ENCODE data around the gene DPP10.
A peak's percentile ranks its signal among the peaks of the same experiment; 100 is the strongest.

DPP10 gene

DNA sequence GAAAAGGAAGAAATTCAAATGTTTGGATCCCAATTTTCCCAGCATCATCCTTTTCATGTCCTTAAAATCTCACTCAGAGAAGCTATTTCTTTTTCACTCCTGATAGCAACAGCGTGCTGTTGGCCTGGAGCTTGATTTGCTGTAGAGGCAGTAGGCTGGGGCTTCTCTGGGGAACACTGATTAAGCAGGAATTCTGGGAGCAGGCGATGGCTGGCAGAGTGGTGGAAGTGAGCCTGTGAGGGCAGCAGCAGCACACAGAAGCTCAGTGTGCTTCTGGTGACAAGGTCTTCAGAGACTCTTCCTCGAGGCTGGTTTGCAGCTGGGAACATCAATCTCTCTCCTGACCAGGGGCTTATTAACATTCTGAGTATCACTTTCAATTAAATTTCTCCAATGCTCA, 284.6 kb downstream of the DPP10 start:
- Histone ChIP-seq H4K20me1 (ENCODE audit: insufficient read depth, low read length, poor library complexity, severe bottlenecking) (no peaks in the 10 kb centered on the region), H3K9ac (ENCODE audit: low read depth, low read length, poor library complexity, severe bottlenecking) (no peak overlapping the region), H3K4me3 (ENCODE audit: low read length, poor library complexity, severe bottlenecking) (no peak overlapping the region), H3K9me2 (replicated peaks; ENCODE audit: low read depth, low read length) (no peaks in the 10 kb centered on the region), H3K36me3 (ENCODE audit: insufficient read depth, low read length) (no peaks in the 10 kb centered on the region), H3K9me3 (ENCODE audit: insufficient read depth, low read depth, low read length) (no peaks in the 10 kb centered on the region), H3K4me2 (ENCODE audit: low read depth, low read length, poor library complexity, severe bottlenecking) (no peak overlapping the region), H3K27me3 (ENCODE audit: insufficient read depth, low read length, poor library complexity, severe bottlenecking) (no peaks in the 10 kb centered on the region), H3K79me2 (ENCODE audit: insufficient read depth, low read length) (no peaks in the 10 kb centered on the region), H3F3A (ENCODE audit: low read depth) (no peaks in the 10 kb centered on the region), H3K4me1 (ENCODE audit: insufficient read depth, low read length, poor library complexity, severe bottlenecking) (no peaks in the 10 kb centered on the region), H2AFZ (ENCODE audit: low read length) (no peak overlapping the region)
- no peak for TF ChIP-seq EZH2phosphoT487 (IDR thresholded peaks at IDR 0.05; ENCODE audit: borderline replicate concordance)

DNA sequence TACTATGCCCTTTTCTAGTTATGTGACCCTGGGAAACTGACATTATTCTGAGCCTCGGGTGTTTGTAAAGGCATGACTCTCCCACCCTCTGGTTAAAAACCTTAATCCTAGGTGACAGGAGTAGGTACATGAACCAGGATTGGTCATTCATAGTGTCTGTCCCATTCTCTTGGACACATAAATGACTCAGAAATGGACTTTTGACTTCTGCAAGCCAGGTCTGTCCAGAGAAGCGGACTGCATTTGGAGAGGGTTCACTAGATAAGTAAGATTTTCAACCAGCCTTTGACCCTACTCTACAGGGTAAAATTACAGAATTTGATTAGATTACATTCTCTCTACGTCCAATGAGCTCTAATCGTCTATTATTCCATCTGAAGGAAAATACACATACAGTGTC, 285.9 kb downstream of the DPP10 start:
- H3K79me2 ChIP-seq (ENCODE audit: insufficient read depth, low read length): no peaks in the 10 kb centered on the region
- H3K36me3 ChIP-seq (ENCODE audit: insufficient read depth, low read length): no peaks in the 10 kb centered on the region
- H3K4me3 ChIP-seq (ENCODE audit: low read length, poor library complexity, severe bottlenecking): no peak overlapping the region
- no peak overlapping the region for H2AFZ ChIP-seq (ENCODE audit: low read length)
- no peaks in the 10 kb centered on the region for H3K9me2 ChIP-seq (replicated peaks; ENCODE audit: low read depth, low read length)
- no peaks in the 10 kb centered on the region for H3K27me3 ChIP-seq (ENCODE audit: insufficient read depth, low read length, poor library complexity, severe bottlenecking)
- H3K4me2 ChIP-seq (ENCODE audit: low read depth, low read length, poor library complexity, severe bottlenecking): no peak overlapping the region
- no peaks in the 10 kb centered on the region for H4K20me1 ChIP-seq (ENCODE audit: insufficient read depth, low read length, poor library complexity, severe bottlenecking)
- H3K9ac ChIP-seq (ENCODE audit: low read depth, low read length, poor library complexity, severe bottlenecking): no peak overlapping the region
- no peaks in the 10 kb centered on the region for H3F3A ChIP-seq (ENCODE audit: low read depth)
- H3K4me1 ChIP-seq (ENCODE audit: insufficient read depth, low read length, poor library complexity, severe bottlenecking): no peaks in the 10 kb centered on the region
- TF ChIP-seq, protein P1, sequence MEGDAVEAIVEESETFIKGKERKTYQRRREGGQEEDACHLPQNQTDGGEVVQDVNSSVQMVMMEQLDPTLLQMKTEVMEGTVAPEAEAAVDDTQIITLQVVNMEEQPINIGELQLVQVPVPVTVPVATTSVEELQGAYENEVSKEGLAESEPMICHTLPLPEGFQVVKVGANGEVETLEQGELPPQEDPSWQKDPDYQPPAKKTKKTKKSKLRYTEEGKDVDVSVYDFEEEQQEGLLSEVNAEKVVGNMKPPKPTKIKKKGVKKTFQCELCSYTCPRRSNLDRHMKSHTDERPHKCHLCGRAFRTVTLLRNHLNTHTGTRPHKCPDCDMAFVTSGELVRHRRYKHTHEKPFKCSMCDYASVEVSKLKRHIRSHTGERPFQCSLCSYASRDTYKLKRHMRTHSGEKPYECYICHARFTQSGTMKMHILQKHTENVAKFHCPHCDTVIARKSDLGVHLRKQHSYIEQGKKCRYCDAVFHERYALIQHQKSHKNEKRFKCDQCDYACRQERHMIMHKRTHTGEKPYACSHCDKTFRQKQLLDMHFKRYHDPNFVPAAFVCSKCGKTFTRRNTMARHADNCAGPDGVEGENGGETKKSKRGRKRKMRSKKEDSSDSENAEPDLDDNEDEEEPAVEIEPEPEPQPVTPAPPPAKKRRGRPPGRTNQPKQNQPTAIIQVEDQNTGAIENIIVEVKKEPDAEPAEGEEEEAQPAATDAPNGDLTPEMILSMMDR (conservative IDR thresholded peaks at IDR 0.05; ENCODE audit: low read length): no peak
- TF ChIP-seq EZH2phosphoT487 (IDR thresholded peaks at IDR 0.05; ENCODE audit: borderline replicate concordance): no peak
- no peaks in the 10 kb centered on the region for H3K9me3 ChIP-seq (ENCODE audit: insufficient read depth, low read depth, low read length)

DNA sequence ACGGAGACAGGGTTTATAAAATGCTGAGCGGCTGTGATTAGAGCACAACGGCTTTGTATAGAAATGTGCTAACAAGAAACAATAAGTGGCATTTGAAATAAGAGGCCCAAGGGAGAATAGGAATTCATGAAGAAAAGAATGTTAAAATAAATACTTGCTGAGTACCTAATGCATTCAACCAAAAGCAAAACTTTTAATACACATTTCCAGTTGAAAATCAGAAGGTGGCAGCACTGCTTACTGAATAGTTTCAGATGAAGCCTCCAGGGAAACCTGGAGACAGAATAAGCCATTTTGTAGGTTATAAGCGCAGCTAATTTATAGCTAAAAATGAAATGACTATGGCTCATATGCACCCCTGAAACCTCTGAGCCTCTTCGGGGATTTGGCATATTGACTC, 286.6 kb downstream of the DPP10 start:
- Histone ChIP-seq H3K27me3 (ENCODE audit: insufficient read depth, low read length, poor library complexity, severe bottlenecking) (no peaks in the 10 kb centered on the region), H4K20me1 (ENCODE audit: insufficient read depth, low read length, poor library complexity, severe bottlenecking) (no peaks in the 10 kb centered on the region), H3F3A (ENCODE audit: low read depth) (no peaks in the 10 kb centered on the region), H3K79me2 (ENCODE audit: insufficient read depth, low read length) (no peaks in the 10 kb centered on the region), H2AFZ (ENCODE audit: low read length) (no peak overlapping the region), H3K4me3 (ENCODE audit: low read length, poor library complexity, severe bottlenecking) (no peak overlapping the region), H3K9me2 (replicated peaks; ENCODE audit: low read depth, low read length) (no peaks in the 10 kb centered on the region), H3K36me3 (ENCODE audit: insufficient read depth, low read length) (no peaks in the 10 kb centered on the region), H3K9ac (ENCODE audit: low read depth, low read length, poor library complexity, severe bottlenecking) (no peak overlapping the region), H3K4me1 (ENCODE audit: insufficient read depth, low read length, poor library complexity, severe bottlenecking) (no peaks in the 10 kb centered on the region), H3K9me3 (ENCODE audit: insufficient read depth, low read depth, low read length) (no peaks in the 10 kb centered on the region), H3K4me2 (ENCODE audit: low read depth, low read length, poor library complexity, severe bottlenecking) (no peak overlapping the region)
- TF ChIP-seq EZH2phosphoT487 (IDR thresholded peaks at IDR 0.05; ENCODE audit: borderline replicate concordance): no peak
- TF ChIP-seq, protein P1 (conservative IDR thresholded peaks at IDR 0.05; ENCODE audit: low read length): peak; percentile 32

DNA sequence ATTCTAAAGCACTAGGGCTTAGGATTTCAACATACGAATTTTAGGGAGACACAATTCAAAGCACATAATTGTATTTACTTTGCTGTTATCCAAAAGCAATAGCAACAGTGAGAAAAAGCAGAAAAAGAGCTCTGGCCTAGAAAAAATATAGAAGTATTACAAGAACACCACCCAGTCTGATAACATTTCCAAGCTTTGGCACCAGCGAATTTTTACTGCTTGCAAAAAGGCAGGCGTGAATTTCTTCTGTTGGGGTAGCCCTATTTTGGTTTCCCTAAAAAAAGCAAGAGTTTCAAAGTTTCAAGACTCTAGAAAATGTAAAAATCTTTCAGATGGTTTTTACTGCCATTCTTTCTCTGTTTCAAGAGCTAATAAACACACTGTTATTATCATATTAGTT, 292.7 kb downstream of the DPP10 start:
- Histone ChIP-seq H3K36me3 (ENCODE audit: insufficient read depth, low read length) (no peaks in the 10 kb centered on the region), H2AFZ (ENCODE audit: low read length) (no peak overlapping the region), H3K9me3 (ENCODE audit: insufficient read depth, low read depth, low read length) (no peaks in the 10 kb centered on the region), H3K9ac (ENCODE audit: low read depth, low read length, poor library complexity, severe bottlenecking) (no peak overlapping the region), H3K27me3 (ENCODE audit: insufficient read depth, low read length, poor library complexity, severe bottlenecking) (no peaks in the 10 kb centered on the region), H3K9me2 (replicated peaks; ENCODE audit: low read depth, low read length) (no peaks in the 10 kb centered on the region), H3K4me2 (ENCODE audit: low read depth, low read length, poor library complexity, severe bottlenecking) (no peak overlapping the region), H3K4me3 (ENCODE audit: low read length, poor library complexity, severe bottlenecking) (no peak overlapping the region), H4K20me1 (ENCODE audit: insufficient read depth, low read length, poor library complexity, severe bottlenecking) (no peaks in the 10 kb centered on the region), H3K79me2 (ENCODE audit: insufficient read depth, low read length) (no peaks in the 10 kb centered on the region), H3F3A (ENCODE audit: low read depth) (no peaks in the 10 kb centered on the region), H3K4me1 (ENCODE audit: insufficient read depth, low read length, poor library complexity, severe bottlenecking) (no peaks in the 10 kb centered on the region)
- TF ChIP-seq, protein P1 (conservative IDR thresholded peaks at IDR 0.05; ENCODE audit: low read length): no peak
- TF ChIP-seq EZH2phosphoT487 (IDR thresholded peaks at IDR 0.05; ENCODE audit: borderline replicate concordance): no peak
